Measurements from ENCODE around the gene TRIM47.

DNA sequence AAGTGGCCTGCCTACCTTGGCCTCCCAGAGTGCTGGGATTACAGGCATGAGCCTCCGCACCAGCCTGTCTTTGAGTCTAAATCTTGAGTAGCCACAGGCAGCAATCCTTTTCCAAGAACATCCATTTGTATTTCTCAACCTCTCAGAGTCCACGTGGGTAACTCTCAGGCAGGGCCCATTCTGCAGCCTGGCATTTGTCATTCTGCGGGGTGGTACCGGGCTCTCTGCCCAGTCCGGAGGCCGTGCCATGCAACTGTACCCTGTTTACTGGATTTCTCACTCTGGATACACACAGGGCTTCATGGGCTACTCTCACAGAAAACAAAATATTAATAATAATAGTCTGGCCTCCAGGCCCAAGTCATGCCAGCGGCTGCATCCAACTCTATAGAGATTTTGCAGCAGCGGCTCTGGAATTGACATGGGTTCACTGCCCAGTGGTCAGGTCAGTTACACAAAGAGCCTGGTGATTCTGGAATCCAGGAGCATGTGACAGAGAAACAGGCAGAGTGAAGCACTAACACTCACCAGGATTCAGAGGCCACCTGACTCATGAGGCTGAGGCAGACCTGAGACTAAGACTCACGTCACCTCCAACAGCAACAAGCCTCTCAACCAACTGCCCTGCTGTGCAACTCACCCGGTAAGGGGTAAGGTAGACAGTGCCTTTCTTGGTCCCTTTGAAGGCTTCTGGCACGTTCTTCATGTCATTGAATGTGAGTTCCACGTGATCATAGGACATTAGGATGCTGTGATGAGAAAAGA, 27.3 kb downstream of the TRIM47 start:
- TF ChIP-seq, protein P1, sequence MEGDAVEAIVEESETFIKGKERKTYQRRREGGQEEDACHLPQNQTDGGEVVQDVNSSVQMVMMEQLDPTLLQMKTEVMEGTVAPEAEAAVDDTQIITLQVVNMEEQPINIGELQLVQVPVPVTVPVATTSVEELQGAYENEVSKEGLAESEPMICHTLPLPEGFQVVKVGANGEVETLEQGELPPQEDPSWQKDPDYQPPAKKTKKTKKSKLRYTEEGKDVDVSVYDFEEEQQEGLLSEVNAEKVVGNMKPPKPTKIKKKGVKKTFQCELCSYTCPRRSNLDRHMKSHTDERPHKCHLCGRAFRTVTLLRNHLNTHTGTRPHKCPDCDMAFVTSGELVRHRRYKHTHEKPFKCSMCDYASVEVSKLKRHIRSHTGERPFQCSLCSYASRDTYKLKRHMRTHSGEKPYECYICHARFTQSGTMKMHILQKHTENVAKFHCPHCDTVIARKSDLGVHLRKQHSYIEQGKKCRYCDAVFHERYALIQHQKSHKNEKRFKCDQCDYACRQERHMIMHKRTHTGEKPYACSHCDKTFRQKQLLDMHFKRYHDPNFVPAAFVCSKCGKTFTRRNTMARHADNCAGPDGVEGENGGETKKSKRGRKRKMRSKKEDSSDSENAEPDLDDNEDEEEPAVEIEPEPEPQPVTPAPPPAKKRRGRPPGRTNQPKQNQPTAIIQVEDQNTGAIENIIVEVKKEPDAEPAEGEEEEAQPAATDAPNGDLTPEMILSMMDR (IDR thresholded peaks at IDR 0.05): no peak
- TF ChIP-seq POLR2A (IDR thresholded peaks at IDR 0.05): no peak
